HepG2 (cell line): ENCODE results near the gene DHCR7. TPM values are rescaled to one million over a fixed set of nuclear protein-coding genes. Genes with fewer than 3 reads are reported as not detected.

Source experiments
- ATAC-seq: fragments of 200-7000 bp; cut with Tn5 transposase; 3 replicates; pipeline ENCODE4 v1.9.1; 2020; ENCODE audit warnings: mild to moderate bottlenecking, moderate library complexity
- BruUV-seq: library from RNA; stranded (reverse); fragments of 400-500 nt; replicated peaks from 2 replicates; lab custom pipeline; 2021; lab: Mats Ljungman, UMichigan
- CTCF ChIA-PET: fragments of 300-600 bp; formaldehyde crosslinking; extraction: SDS; loops from one replicate; lab custom pipeline; 2021; ENCODE audit warnings: low total read pairs, inconsistent platforms, low intra/inter-chr PET ratio; lab: Yijun Ruan, JAX
- POLR2A ChIA-PET: fragments of 350-600 bp; sonication (Branson Sonifier 250); formaldehyde crosslinking; loops from one replicate; lab custom pipeline; 2020; ENCODE audit warnings: antibody characterized with exemption, inconsistent platforms; lab: Yijun Ruan, JAX
- DNase-seq: peaks from one replicate; pipeline ENCODE4 v3.0.0-alpha.2; 2015; ENCODE audit warnings: low spot score
- FAIRE-seq: peaks from 3 replicates; lab custom pipeline; 2011; peaks lifted over from hg19 to GRCh38; lab: Jason Lieb, UNC
- H2AFZ ChIP-seq: one replicate; pipeline ENCODE4 v1.6.1; 2011; ENCODE audit warnings: low read length, inconsistent platforms
- H3K27ac ChIP-seq: fragments of 300-600 bp; 3 replicates; pipeline ENCODE4 v1.8.0; 2011; ENCODE audit warnings: mixed run types, mild to moderate bottlenecking, mixed read lengths, low read length, inconsistent platforms; ENCODE audit not compliant: insufficient read depth; ENCODE audit errors: extremely low read length
- H3K27me3 ChIP-seq, 2 experiments: fragments of 200-600 bp in 1 of 2; 2 replicates in 1 of 2; 3 replicates in 1 of 2; pipeline versions ENCODE4 v1.6.0 to v1.8.0; 2011; ENCODE audit warnings: low read length in 2 of 2, mild to moderate bottlenecking in 2 of 2, moderate library complexity in 2 of 2, inconsistent platforms in 1 of 2; ENCODE audit not compliant: insufficient read depth in 2 of 2, control insufficient read depth in 1 of 2
- H3K36me3 ChIP-seq, 2 experiments: fragments of 200-600 bp in 1 of 2; replicated peaks in 1 of 2; 2 replicates in 1 of 2; 3 replicates in 1 of 2; pipeline versions ENCODE4 v1.5.1 to v1.8.0; 2011; ENCODE audit warnings: low read length in 2 of 2, inconsistent platforms in 1 of 2; ENCODE audit not compliant: insufficient read depth in 2 of 2, control insufficient read depth in 1 of 2
- H3K4me1 ChIP-seq: 2 replicates; pipeline ENCODE4 v1.5.1; 2012; ENCODE audit warnings: low read length, inconsistent platforms; ENCODE audit not compliant: insufficient read depth
- H3K4me2 ChIP-seq: 2 replicates; pipeline ENCODE4 v1.6.0; 2011; ENCODE audit warnings: low read depth, low read length, inconsistent platforms
- H3K4me3 ChIP-seq, 3 experiments: fragments of 200-600 bp in 1 of 3; sonication (generic), shearing (Covaris generic) in 1 of 3; replicated peaks in 1 of 3; 2 replicates each; pipeline ENCODE4 v1.5.1; 2011 to 2016; ENCODE audit warnings: low read length in 3 of 3, inconsistent platforms in 2 of 3, low read depth in 2 of 3, mild to moderate bottlenecking in 2 of 3, control low read depth in 1 of 3, mixed read lengths in 1 of 3; ENCODE audit not compliant: insufficient read depth in 1 of 3
- H3K79me2 ChIP-seq: one replicate; pipeline ENCODE4 v1.6.1; 2011; ENCODE audit warnings: low read length, inconsistent platforms; ENCODE audit not compliant: insufficient read depth
- H3K9ac ChIP-seq: 2 replicates; pipeline ENCODE4 v1.6.0; 2011; ENCODE audit warnings: mild to moderate bottlenecking, low read depth, low read length, inconsistent platforms; ENCODE audit not compliant: insufficient read depth
- H3K9me3 ChIP-seq: 2 replicates; pipeline ENCODE4 v1.5.1; 2012; ENCODE audit warnings: mild to moderate bottlenecking, low read length
- H4K20me1 ChIP-seq: 2 replicates; pipeline ENCODE4 v1.6.0; 2011; ENCODE audit warnings: inconsistent platforms, mild to moderate bottlenecking, low read length, moderate library complexity; ENCODE audit not compliant: insufficient read depth
- ASH2L ChIP-seq: fragments of 300-600, 200-600 bp; sonication (generic); IDR thresholded peaks from 2 replicates; pipeline ENCODE4 v1.7.0; 2017; ENCODE audit warnings: low read depth, mild to moderate bottlenecking, moderate library complexity, mixed read lengths, low read length; ENCODE audit not compliant: insufficient read length
- FOXA1 ChIP-seq, 2 experiments: fragments of 450-650 bp in 1 of 2; sonication (generic) in 1 of 2; formaldehyde crosslinking in 1 of 2; IDR thresholded peaks; 2 replicates each; pipeline versions ENCODE4 v1.4.0 to v1.6.1; 2016 to 2020; ENCODE audit warnings: missing genetic modification reagents in 1 of 2
- HOXA3 ChIP-seq: sonication (generic); formaldehyde crosslinking; IDR thresholded peaks from 2 replicates; pipeline ENCODE4 v1.5.0; 2020; ENCODE audit warnings: missing genetic modification reagents
- MYPOP ChIP-seq: sonication (generic); formaldehyde crosslinking; IDR thresholded peaks from 2 replicates; pipeline ENCODE4 v1.8.1; 2023; ENCODE audit warnings: mild to moderate bottlenecking, moderate library complexity, missing genetic modification reagents
- NBN ChIP-seq: fragments of 450-650 bp; conservative IDR thresholded peaks from 2 replicates; pipeline ENCODE4 v1.6.1; 2017
- SNAPC5 ChIP-seq: sonication (generic); formaldehyde crosslinking; IDR thresholded peaks from 2 replicates; pipeline ENCODE4 v1.8.1; 2023; ENCODE audit warnings: mild to moderate bottlenecking, missing genetic modification reagents, borderline replicate concordance
- SYNCRIP ChIP-seq: fragments of 200-400 bp; formaldehyde crosslinking; IDR thresholded peaks from 2 replicates; pipeline ENCODE4 v1.6.1; 2018; ENCODE audit warnings: mild to moderate bottlenecking, low read depth, low read length; ENCODE audit not compliant: insufficient read depth
- TARDBP ChIP-seq: sonication (generic); formaldehyde crosslinking; IDR thresholded peaks from 2 replicates; pipeline ENCODE4 v1.8.0; 2022; ENCODE audit warnings: mild to moderate bottlenecking, missing genetic modification reagents
- THAP11 ChIP-seq: IDR thresholded peaks from 2 replicates; pipeline ENCODE4 v1.6.1; 2016; ENCODE audit warnings: missing biosample characterization, missing genetic modification reagents
- TRIM22 ChIP-seq: fragments of 450-650 bp; IDR thresholded peaks from 2 replicates; pipeline ENCODE4 v1.6.1; 2017
- TRIM24 ChIP-seq: sonication (generic); formaldehyde crosslinking; IDR thresholded peaks from 2 replicates; pipeline ENCODE4 v1.8.0; 2022; ENCODE audit warnings: mild to moderate bottlenecking, missing genetic modification reagents
- ZBTB25 ChIP-seq: IDR thresholded peaks from 2 replicates; pipeline ENCODE4 v1.6.1; 2018; ENCODE audit warnings: missing genetic modification reagents
- ZFP90 ChIP-seq: sonication (generic); formaldehyde crosslinking; IDR thresholded peaks from 2 replicates; pipeline ENCODE4 v1.8.0; 2022; ENCODE audit warnings: missing genetic modification reagents, mild to moderate bottlenecking, inconsistent platforms, borderline replicate concordance
- ZNF44 ChIP-seq: sonication (generic); formaldehyde crosslinking; IDR thresholded peaks from 2 replicates; pipeline ENCODE4 v1.5.1; 2020; ENCODE audit warnings: mild to moderate bottlenecking, missing genetic modification reagents
- ZNF501 ChIP-seq: sonication (generic); formaldehyde crosslinking; IDR thresholded peaks from 2 replicates; pipeline ENCODE4 v1.5.1; 2020; ENCODE audit warnings: mild to moderate bottlenecking, moderate library complexity, missing genetic modification reagents
- ZNF615 ChIP-seq: sonication (generic); formaldehyde crosslinking; IDR thresholded peaks from 2 replicates; pipeline ENCODE4 v1.5.0; 2020; ENCODE audit warnings: mild to moderate bottlenecking, missing genetic modification reagents, borderline replicate concordance
- ZNF616 ChIP-seq: sonication (generic); formaldehyde crosslinking; IDR thresholded peaks from 2 replicates; pipeline ENCODE4 v1.5.0; 2020; ENCODE audit warnings: low read depth, mild to moderate bottlenecking, missing genetic modification reagents
- WGBS: methylation state at CpG from one replicate; pipeline ENCODE4 v1.1.6; 2017; ENCODE audit warnings: low lambda C conversion rate; 5-methylcytosine and 5-hydroxymethylcytosine counted together
- in situ Hi-C: cut with HindIII; loops from 2 replicates; pipeline ENCODE4 v1.10.0; 2017; ENCODE audit warnings: low pct_unique_long_range_greater_than_20kb; ENCODE audit not compliant: extremely low pct_ligation_motif_present
- intact Hi-C: fragments of 100-400 bp; cut with micrococcal nuclease; formaldehyde crosslinking; loops from one replicate; pipeline ENCODE4 v1.10.0; 2022; ENCODE audit not compliant: unreplicated experiment
- polyA plus RNA-seq, 8 experiments: library from polyadenylated mRNA; depleted of rRNA in 3 of 8; stranded (reverse) in 7 of 8; unstranded in 1 of 8; fragments of >200 nt; fragmentation: Illumina TruSeq in 4 of 8; extraction: Trizol in 4 of 8; gene quantifications; 2 replicates each; pipeline versions ENCODE4 v1.2.1 to v1.2.3, GENCODE V29; 2011 to 2016; ENCODE audit warnings: low read depth in 4 of 8, missing spikeins in 1 of 8, mixed read lengths in 1 of 8; ENCODE audit not compliant: insufficient read depth in 1 of 8
- total RNA-seq, 5 experiments: library from RNA; depleted of rRNA; stranded (reverse); fragments of >200 nt; fragmentation: Illumina TruSeq; extraction: Trizol; gene quantifications; 2 replicates each; pipeline ENCODE4 v1.2.3, GENCODE V29; 2016; ENCODE audit warnings: low read depth in 1 of 5

DHCR7 gene
- total and polyA plus RNA-seq, 2 of the 13 experiments (the other 11 are each of a cell fraction or from before 2014, with no cell fraction given) = 96.0 to 143 TPM

GRCh38 chr11:71482746-71483364 lies 34.7 kb upstream of the DHCR7 start (continued):
- TF ChIP-seq ZNF615 (CRISPR knock-in tag) (no peak), ZBTB25 (CRISPR knock-in tag) (no peak)

GRCh38 chr11:71482216-71482615 lies 34.0 kb upstream of the DHCR7 start:
- TF ChIP-seq FOXA1 (IDR thresholded peaks at IDR 0.05) = no peak
- TF ChIP-seq FOXA1 (CRISPR knock-in tag; IDR thresholded peaks at IDR 0.05) = no peak
- no peak for TF ChIP-seq ASH2L
- no peak for TF ChIP-seq ZNF44 (CRISPR knock-in tag)
- no peak for TF ChIP-seq SNAPC5 (CRISPR knock-in tag)
- TF ChIP-seq NBN = no peak
- TF ChIP-seq ZNF616 (CRISPR knock-in tag) = no peak
- TF ChIP-seq HOXA3 (CRISPR knock-in tag) = no peak
- TF ChIP-seq ZNF501 (CRISPR knock-in tag) = no peak
- TF ChIP-seq THAP11 (CRISPR knock-in tag) = no peak
- TF ChIP-seq ZFP90 = no peak
- TF ChIP-seq SYNCRIP = no peak
- TF ChIP-seq MYPOP = no peak
- TF ChIP-seq TRIM22 = no peak
- TF ChIP-seq TRIM24 (CRISPR knock-in tag) = no peak
- no peak for TF ChIP-seq TARDBP

More at GRCh38 chr11:71482216-71482615, 34.0 kb upstream of the DHCR7 start:
- 98% methylated on average over 14 of the region's 18 CpGs for WGBS
- Histone ChIP-seq H4K20me1 (no peaks in the 10 kb centered on the region), H3K36me3 (peaks cover 21 to 62% of the 10 kb centered on the region in 2 experiments; a peak in 4 of 5 replicates), H3K79me2 (no peaks in the 10 kb centered on the region), H3K27me3 (no peaks in the 10 kb centered on the region), H3K4me1 (peaks cover 8% of the 10 kb centered on the region; the same call in 1 of the 2 replicates), H2AFZ (no peak overlapping the region), H3K9me3 (no peaks in the 10 kb centered on the region), H3K4me2 (no peak overlapping the region), H3K27ac (no peak overlapping the region), H3K4me3 (no peak overlapping the region), H3K9ac (no peak overlapping the region)
- BruUV-seq = no TSS peak
- ATAC-seq = no peak
- intact Hi-C loops (no loop called here), in situ Hi-C loops (no loop called here)
- ChIA-PET CTCF (no interaction called here), POLR2A (no interaction called here)
- DNase-seq = no peak
- FAIRE-seq = no peak
